B cell (primary cell): ENCODE results near the gene AMBRA1. TPM values are rescaled to one million over a fixed set of nuclear protein-coding genes. Genes with fewer than 3 reads are reported as not detected.

ENCODE experiments used
- ATAC-seq: fragments of 200-7000 bp; cut with Tn5 transposase; one replicate; pipeline ENCODE4 v1.10.0; 2021; ENCODE audit warnings: low read depth, mild to moderate bottlenecking, moderate number of reproducible peaks, moderate library complexity
- CTCF ChIA-PET: fragments of 350-600 bp; sonication (Branson Sonifier 250); formaldehyde crosslinking; loops from one replicate; lab custom pipeline; 2021; ENCODE audit warnings: antibody characterized with exemption, inconsistent platforms; lab: Charles Lee
- POLR2A ChIA-PET: fragments of 350-600 bp; sonication (Branson Sonifier 250); formaldehyde crosslinking; loops from one replicate; lab custom pipeline; 2021; ENCODE audit warnings: antibody characterized with exemption; lab: Charles Lee
- DNase-seq: peaks from one replicate; pipeline ENCODE4 v3.0.0; 2013
- H2AFZ ChIP-seq: 2 replicates; pipeline ENCODE4 v1.6.1; 2012; ENCODE audit warnings: mild to moderate bottlenecking, low read depth, low read length; ENCODE audit not compliant: insufficient read depth, poor library complexity, severe bottlenecking
- H3K27ac ChIP-seq, 2 donors: 1 replicate in 1 of 2; 2 replicates in 1 of 2; pipeline ENCODE4 v1.5.1; 2012 to 2013; ENCODE audit warnings: low read length in 2 of 2, mild to moderate bottlenecking in 2 of 2, moderate library complexity in 1 of 2
- H3K27me3 ChIP-seq, 4 experiments: fragments of 200-600 bp in 1 of 4; sonication (generic) in 1 of 4; replicated peaks in 1 of 4; 1 replicate in 2 of 4; 2 replicates in 2 of 4; pipeline versions ENCODE4 v1.6.1 to v1.7.0; 2013 to 2016; ENCODE audit warnings: low read length in 3 of 4, mild to moderate bottlenecking in 2 of 4, mixed read lengths in 1 of 4, moderate library complexity in 1 of 4; ENCODE audit not compliant: insufficient read depth in 4 of 4, control insufficient read depth in 3 of 4; ENCODE audit errors: control extremely low read depth in 1 of 4
- H3K36me3 ChIP-seq, 2 experiments: replicated peaks in 1 of 2; 1 replicate in 1 of 2; 2 replicates in 1 of 2; pipeline versions ENCODE4 v1.6.1 to v1.7.1; 2013; ENCODE audit warnings: low read length in 1 of 2; ENCODE audit not compliant: insufficient read depth in 2 of 2, control insufficient read depth in 1 of 2; ENCODE audit errors: control extremely low read depth in 1 of 2, extremely low read depth in 1 of 2
- H3K4me1 ChIP-seq, 2 donors: fragments of 200-600 bp in 1 of 2; sonication (generic) in 1 of 2; 1 replicate in 1 of 2; 2 replicates in 1 of 2; pipeline versions ENCODE4 v1.5.1 to v1.6.1; 2013 to 2017; ENCODE audit warnings: low read length in 2 of 2; ENCODE audit not compliant: control insufficient read depth in 2 of 2, insufficient read depth in 2 of 2
- H3K4me2 ChIP-seq: replicated peaks from 2 replicates; pipeline ENCODE3; 2012; ENCODE audit warnings: mild to moderate bottlenecking, low read depth, low read length; ENCODE audit not compliant: poor library complexity, severe bottlenecking
- H3K4me3 ChIP-seq, 5 experiments: fragments of 200-600 bp in 1 of 5; sonication (generic) in 1 of 5; 1 replicate in 3 of 5; 2 replicates in 2 of 5; pipeline versions ENCODE4 v1.5.1 to v1.7.0; 2011 to 2016; ENCODE audit warnings: low read length in 4 of 5, mild to moderate bottlenecking in 4 of 5, low read depth in 2 of 5, control low read depth in 1 of 5, moderate library complexity in 1 of 5; ENCODE audit not compliant: insufficient read depth in 1 of 5; ENCODE audit errors: control extremely low read depth in 1 of 5, extremely low read depth in 1 of 5
- H3K79me2 ChIP-seq: fragments of 200-600 bp; sonication (generic); one replicate; pipeline ENCODE4 v1.6.0; 2016; ENCODE audit warnings: low read length; ENCODE audit not compliant: control insufficient read depth, insufficient read depth
- H3K9ac ChIP-seq: fragments of 200-600 bp; sonication (generic); 2 replicates; pipeline ENCODE4 v1.6.1; 2017; ENCODE audit warnings: mild to moderate bottlenecking, low read length, moderate library complexity
- H3K9me3 ChIP-seq, 3 donors: one replicate each; pipeline versions ENCODE4 v1.6.1 to v1.7.1; 2013; ENCODE audit warnings: low read length in 2 of 3; ENCODE audit not compliant: control insufficient read depth in 2 of 3, insufficient read depth in 1 of 3; ENCODE audit errors: control extremely low read depth in 1 of 3
- H4K20me1 ChIP-seq: 2 replicates; pipeline ENCODE4 v1.6.0; 2012; ENCODE audit warnings: mild to moderate bottlenecking, low read length; ENCODE audit not compliant: insufficient read depth, control insufficient read depth, poor library complexity, severe bottlenecking
- H3K27ac Mint-ChIP-seq: one replicate; pipeline ENCODE4 v1.8.0; 2021; ENCODE audit warnings: mixed read lengths
- H3K27me3 Mint-ChIP-seq: one replicate; pipeline ENCODE4 v1.8.0; 2021; ENCODE audit warnings: mixed read lengths
- H3K4me1 Mint-ChIP-seq: one replicate; pipeline ENCODE4 v1.8.0; 2021; ENCODE audit warnings: mixed read lengths
- H3K4me3 Mint-ChIP-seq: one replicate; pipeline ENCODE4 v1.8.0; 2021; ENCODE audit warnings: mixed read lengths
- H3K9me3 Mint-ChIP-seq: one replicate; pipeline ENCODE4 v1.8.0; 2022; ENCODE audit warnings: mixed read lengths; ENCODE audit not compliant: insufficient read depth
- EZH2 ChIP-seq: IDR thresholded peaks from 2 replicates; pipeline ENCODE4 v1.6.1; 2012; ENCODE audit warnings: borderline replicate concordance, low read depth, mild to moderate bottlenecking, moderate library complexity, low read length; ENCODE audit not compliant: insufficient read depth, poor library complexity, severe bottlenecking
- WGBS: methylation state at CpG from one replicate; pipeline ENCODE4 v1.1.5; 2013; ENCODE audit warnings: missing lambda C conversion rate; ENCODE audit not compliant: insufficient coverage; 5-methylcytosine and 5-hydroxymethylcytosine counted together
- intact Hi-C: fragments of 100-400 bp; cut with micrococcal nuclease; formaldehyde crosslinking; loops from one replicate; pipeline ENCODE4 v1.10.0; 2022
- polyA plus RNA-seq: library from polyadenylated mRNA; depleted of rRNA; stranded (reverse); fragments of >200 nt; gene quantifications from 2 replicates; pipeline ENCODE4 v1.2.3, GENCODE V29; 2012
- total RNA-seq, 2 donors: library from RNA; stranded (reverse); fragments of 120-200 nt in 1 of 2; gene quantifications; 1 replicate in 1 of 2; 2 replicates in 1 of 2; pipeline versions ENCODE4 v1.2.3 to v1.2.4, GENCODE V29; 2013 to 2022
- TF ChIP-seq, protein P1 (sequence below): fragments of 200-600 bp; IDR thresholded peaks from one replicate; pipeline ENCODE4 v1.8.0; 2022; ENCODE audit warnings: antibody characterized with exemption, mild to moderate bottlenecking

The AMBRA1 gene
- total and polyA plus RNA-seq, 2 donors (not counting 1 experiment from before 2014, with no cell fraction given), result 13.8 to 36.1 TPM

DNA sequence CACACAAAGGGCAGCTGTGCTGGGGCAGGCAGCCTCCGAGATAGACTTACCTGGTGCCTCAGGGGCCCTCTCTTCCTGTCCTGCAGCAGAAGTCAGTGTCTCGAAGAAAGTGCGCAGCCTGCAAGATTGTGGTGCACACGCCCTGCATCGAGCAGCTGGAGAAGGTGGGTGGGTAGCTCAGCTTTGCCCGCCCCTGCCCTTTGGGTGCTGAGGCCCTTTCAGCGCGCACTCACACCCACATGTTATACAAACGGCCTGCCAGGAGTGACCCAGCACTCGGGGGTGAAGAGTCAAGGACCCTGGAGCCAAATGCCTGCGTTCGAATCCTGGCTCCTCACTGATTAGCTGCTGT lies 225.9 kb downstream of the AMBRA1 start:
- TF ChIP-seq EZH2, result no peak
- TF ChIP-seq, protein P1, sequence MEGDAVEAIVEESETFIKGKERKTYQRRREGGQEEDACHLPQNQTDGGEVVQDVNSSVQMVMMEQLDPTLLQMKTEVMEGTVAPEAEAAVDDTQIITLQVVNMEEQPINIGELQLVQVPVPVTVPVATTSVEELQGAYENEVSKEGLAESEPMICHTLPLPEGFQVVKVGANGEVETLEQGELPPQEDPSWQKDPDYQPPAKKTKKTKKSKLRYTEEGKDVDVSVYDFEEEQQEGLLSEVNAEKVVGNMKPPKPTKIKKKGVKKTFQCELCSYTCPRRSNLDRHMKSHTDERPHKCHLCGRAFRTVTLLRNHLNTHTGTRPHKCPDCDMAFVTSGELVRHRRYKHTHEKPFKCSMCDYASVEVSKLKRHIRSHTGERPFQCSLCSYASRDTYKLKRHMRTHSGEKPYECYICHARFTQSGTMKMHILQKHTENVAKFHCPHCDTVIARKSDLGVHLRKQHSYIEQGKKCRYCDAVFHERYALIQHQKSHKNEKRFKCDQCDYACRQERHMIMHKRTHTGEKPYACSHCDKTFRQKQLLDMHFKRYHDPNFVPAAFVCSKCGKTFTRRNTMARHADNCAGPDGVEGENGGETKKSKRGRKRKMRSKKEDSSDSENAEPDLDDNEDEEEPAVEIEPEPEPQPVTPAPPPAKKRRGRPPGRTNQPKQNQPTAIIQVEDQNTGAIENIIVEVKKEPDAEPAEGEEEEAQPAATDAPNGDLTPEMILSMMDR, result peak; percentile 42
- no peaks in the 10 kb centered on the region for H3K9me3 ChIP-seq
- H2AFZ ChIP-seq, result no peak overlapping the region
- peaks cover 65% of the 10 kb centered on the region for H4K20me1 ChIP-seq
- intact Hi-C loops, result loop anchor here (1.0 kb wide), 2 partner anchors 21 to 129 kb away; partner anchors contain the start of gene DGKZ
- no peak overlapping the region for H3K27ac Mint-ChIP-seq
- H3K9ac ChIP-seq, result no peak overlapping the region
- H3K4me3 Mint-ChIP-seq, result no peak overlapping the region
- CTCF ChIA-PET, result interaction anchor here (0.5 to 3.5 kb wide), 8 partner anchors 8 to 128 kb away, joined by 3 to 18 read pairs (median 8); partner anchors contain the start of gene DGKZ
- peaks cover 9% of the 10 kb centered on the region for H3K4me1 Mint-ChIP-seq
- no peaks in the 10 kb centered on the region for H3K27me3 ChIP-seq
- H3K36me3 ChIP-seq, result peaks cover 0 to 14% of the 10 kb centered on the region in 2 experiments
- H3K4me3 ChIP-seq, result no peak overlapping the region
- POLR2A ChIA-PET, result no interaction called here
- DNase-seq (no peak), ATAC-seq (no peak)
- 98% methylated on average over 8 of the region's 12 CpGs for WGBS
- no peak overlapping the region for H3K27ac ChIP-seq
- peaks cover 30% of the 10 kb centered on the region for H3K79me2 ChIP-seq
- H3K4me2 ChIP-seq, result no peak overlapping the region
- H3K27me3 Mint-ChIP-seq, result no peaks in the 10 kb centered on the region
- H3K4me1 ChIP-seq, result peaks cover 0 to 8% of the 10 kb centered on the region in 2 donors
- H3K9me3 Mint-ChIP-seq, result no peaks in the 10 kb centered on the region

DNA sequence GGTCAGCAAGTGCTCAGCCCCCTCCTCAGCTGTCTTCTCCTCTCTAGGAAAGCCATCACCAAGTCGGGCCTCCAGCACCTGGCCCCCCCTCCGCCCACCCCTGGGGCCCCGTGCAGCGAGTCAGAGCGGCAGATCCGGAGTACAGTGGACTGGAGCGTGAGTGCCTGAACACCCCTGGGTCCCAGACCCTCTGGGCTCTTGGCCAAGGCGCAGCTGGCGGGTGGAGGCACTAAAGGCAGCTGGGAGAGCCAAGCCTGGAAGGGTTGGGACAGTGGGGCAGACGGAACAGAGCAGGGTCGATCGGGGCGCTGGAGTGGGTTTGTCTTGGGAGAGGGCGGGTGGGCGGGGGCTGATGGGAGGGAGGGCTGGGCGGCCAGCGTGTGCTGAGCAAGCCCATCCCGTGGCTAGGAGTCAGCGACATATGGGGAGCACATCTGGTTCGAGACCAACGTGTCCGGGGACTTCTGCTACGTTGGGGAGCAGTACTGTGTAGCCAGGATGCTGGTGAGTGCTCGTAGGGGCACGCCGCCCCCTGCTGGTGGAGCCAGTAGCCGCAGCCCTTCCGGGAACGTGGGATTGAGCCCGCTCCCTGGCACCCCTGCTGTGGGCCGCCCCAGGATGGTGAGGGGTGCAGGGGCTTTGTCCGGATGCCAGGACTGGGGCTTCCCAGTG lies 226.4 kb downstream of the AMBRA1 start:
- ATAC-seq, result peak; percentile 75
- no peak overlapping the region for H3K4me2 ChIP-seq
- Mint-ChIP-seq H3K27ac (no peak overlapping the region), H3K4me1 (peaks cover 13% of the 10 kb centered on the region), H3K4me3 (no peak overlapping the region), H3K9me3 (no peaks in the 10 kb centered on the region), H3K27me3 (no peaks in the 10 kb centered on the region)
- 36% methylated on average over 26 of the region's 32 CpGs for WGBS
- no peaks in the 10 kb centered on the region for H3K27me3 ChIP-seq
- peak; percentile 74 for DNase-seq
- intact Hi-C loops, result loop anchor here (1.0 kb wide), 2 partner anchors 20 to 128 kb away; partner anchors contain the start of gene DGKZ
- H3K4me1 ChIP-seq, result peaks cover 2 to 13% of the 10 kb centered on the region in 2 donors
- H3K36me3 ChIP-seq, result peaks cover 0 to 12% of the 10 kb centered on the region in 2 experiments
- H3K9ac ChIP-seq, result no peak overlapping the region
- H2AFZ ChIP-seq, result no peak overlapping the region
- no peak for TF ChIP-seq EZH2
- TF ChIP-seq, protein P1, result peak; percentile 87
- H3K27ac ChIP-seq, result no peak overlapping the region
- peaks cover 35% of the 10 kb centered on the region for H3K79me2 ChIP-seq
- H3K9me3 ChIP-seq, result no peaks in the 10 kb centered on the region
- H4K20me1 ChIP-seq, result peaks cover 71% of the 10 kb centered on the region
- H3K4me3 ChIP-seq, result no peak overlapping the region
- CTCF ChIA-PET, result interaction anchor here (1.6 to 3.5 kb wide), 5 partner anchors 11 to 128 kb away, joined by 4 to 18 read pairs (median 9); partner anchors contain the start of gene DGKZ
- POLR2A ChIA-PET, result interaction anchor here (0.6 kb wide), 1 partner anchor 193 kb away, joined by 3 read pairs; no protein-coding TSS in a partner anchor
